Common myeloid progenitor, CD34-positive (primary cell): ENCODE measurements around the gene TNN.

ENCODE experiments used
- CTCF ChIA-PET: fragments of 350-600 bp; sonication (Branson Sonifier 250); formaldehyde crosslinking; loops from one replicate; lab custom pipeline; 2021; ENCODE audit warnings: antibody characterized with exemption; lab: Charles Lee
- POLR2A ChIA-PET: fragments of 350-600 bp; sonication (Branson Sonifier 250); formaldehyde crosslinking; loops from one replicate; lab custom pipeline; 2021; ENCODE audit warnings: antibody characterized with exemption; lab: Charles Lee
- DNase-seq, 3 donors: peaks; one replicate each; pipeline versions ENCODE4 v3.0.0 to v3.0.0-alpha.2; 2013
- H3K27ac ChIP-seq, 2 experiments: 1 replicate in 1 of 2; 2 replicates in 1 of 2; pipeline ENCODE4 v1.7.0; 2013; ENCODE audit warnings: inconsistent platforms in 2 of 2, low read length in 2 of 2, mild to moderate bottlenecking in 2 of 2, low read depth in 1 of 2, moderate library complexity in 1 of 2; ENCODE audit not compliant: severe bottlenecking in 2 of 2, insufficient read depth in 1 of 2, poor library complexity in 1 of 2
- H3K27me3 ChIP-seq, 5 experiments: replicated peaks in 2 of 5; 1 replicate in 3 of 5; 2 replicates in 2 of 5; pipeline versions ENCODE4 v1.6.1 to v1.7.0; 2013; ENCODE audit warnings: low read length in 4 of 5, mild to moderate bottlenecking in 2 of 5, moderate library complexity in 2 of 5, inconsistent platforms in 1 of 5; ENCODE audit not compliant: insufficient read depth in 5 of 5, control insufficient read depth in 4 of 5
- H3K36me3 ChIP-seq, 4 experiments: 1 replicate in 2 of 4; 2 replicates in 2 of 4; pipeline versions ENCODE4 v1.6.1 to v1.7.0; 2013; ENCODE audit warnings: low read length in 3 of 4, control low read depth in 1 of 4, mild to moderate bottlenecking in 1 of 4; ENCODE audit not compliant: control insufficient read depth in 4 of 4, insufficient read depth in 4 of 4
- H3K4me1 ChIP-seq, 4 experiments: 1 replicate in 3 of 4; 2 replicates in 1 of 4; pipeline versions ENCODE4 v1.6.1 to v1.7.1; 2013; ENCODE audit warnings: low read length in 3 of 4, mild to moderate bottlenecking in 3 of 4, control low read depth in 1 of 4, inconsistent platforms in 1 of 4, moderate library complexity in 1 of 4; ENCODE audit not compliant: control insufficient read depth in 4 of 4, insufficient read depth in 4 of 4; ENCODE audit errors: control extremely low read depth in 1 of 4
- H3K4me3 ChIP-seq, 7 experiments: 1 replicate in 4 of 7; 2 replicates in 3 of 7; pipeline versions ENCODE4 v1.5.1 to v1.7.0; 2013; ENCODE audit warnings: mild to moderate bottlenecking in 7 of 7, low read length in 6 of 7, moderate library complexity in 6 of 7, inconsistent platforms in 2 of 7, low read depth in 2 of 7, control low read depth in 1 of 7; ENCODE audit not compliant: insufficient read depth in 4 of 7, control insufficient read depth in 1 of 7; ENCODE audit errors: extremely low read depth in 1 of 7
- H3K9me3 ChIP-seq, 5 experiments: 1 replicate in 4 of 5; 2 replicates in 1 of 5; pipeline versions ENCODE4 v1.6.1 to v1.7.1; 2013; ENCODE audit warnings: low read length in 4 of 5, mild to moderate bottlenecking in 2 of 5, inconsistent platforms in 1 of 5, low read depth in 1 of 5, moderate library complexity in 1 of 5; ENCODE audit not compliant: control insufficient read depth in 4 of 5, insufficient read depth in 2 of 5; ENCODE audit errors: control extremely low read depth in 1 of 5
- WGBS: methylation state at CpG from one replicate; pipeline ENCODE4 v1.1.5; 2013; ENCODE audit not compliant: insufficient coverage; 5-methylcytosine and 5-hydroxymethylcytosine counted together

The TNN gene

DNA sequence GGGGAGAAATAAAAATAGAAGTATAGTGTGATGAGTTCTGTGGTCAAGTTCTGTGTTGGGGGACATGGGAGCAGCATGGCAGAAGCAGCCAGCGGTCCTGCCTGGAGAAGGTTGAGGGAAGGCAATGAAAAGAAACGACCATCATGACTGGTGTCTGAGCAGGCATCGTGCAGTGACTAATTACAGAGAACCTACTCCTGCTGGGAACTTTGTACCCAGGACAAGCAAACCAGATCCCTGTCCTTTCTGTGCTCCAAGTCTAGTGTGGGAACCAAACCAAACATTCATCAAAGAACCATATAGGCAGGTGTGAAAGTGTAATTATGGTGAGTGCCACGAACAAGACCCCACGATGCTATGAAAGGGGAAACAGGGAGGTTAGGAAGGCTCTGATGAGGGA, 99.1 kb downstream of the TNN start:
- no peak overlapping the region for H3K27ac ChIP-seq
- H3K4me3 ChIP-seq, result no peak overlapping the region
- no peaks in the 10 kb centered on the region for H3K4me1 ChIP-seq
- DNase-seq, result no peak
- ChIA-PET CTCF (interaction anchor here (1.3 kb wide), 1 partner anchor 12 kb away, joined by 5 read pairs; no protein-coding TSS in a partner anchor), POLR2A (no interaction called here)
- 100% methylated on average over 2 of the region's 5 CpGs for WGBS
- H3K36me3 ChIP-seq, result peaks cover 15 to 66% (median 32%) of the 10 kb centered on the region in 4 experiments
- no peaks in the 10 kb centered on the region for H3K27me3 ChIP-seq
- H3K9me3 ChIP-seq, result no peaks in the 10 kb centered on the region

DNA sequence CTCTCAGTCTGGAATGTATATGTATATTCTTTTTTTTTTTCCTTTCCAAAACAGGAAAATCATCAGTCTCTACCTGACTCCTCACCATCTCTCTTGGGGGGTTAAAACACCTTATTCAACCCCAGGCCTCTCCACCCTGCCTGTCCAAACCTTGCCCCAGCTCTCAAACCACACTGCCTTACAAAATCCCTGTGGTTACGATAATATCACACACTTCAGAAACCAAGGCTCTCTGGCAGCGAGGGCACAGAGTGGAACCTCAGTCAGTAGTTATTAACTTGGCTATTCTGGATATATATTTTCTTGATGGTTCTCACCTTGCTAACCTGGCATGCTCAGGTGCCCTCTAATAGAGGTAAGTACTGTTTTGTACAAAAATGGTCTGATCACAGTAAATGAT, 100.2 kb downstream of the TNN start:
- Histone ChIP-seq H3K27me3 (no peaks in the 10 kb centered on the region), H3K36me3 (peaks cover 21 to 65% (median 31%) of the 10 kb centered on the region in 4 experiments), H3K27ac (no peak overlapping the region), H3K9me3 (no peaks in the 10 kb centered on the region), H3K4me1 (no peaks in the 10 kb centered on the region), H3K4me3 (no peak overlapping the region)
- ChIA-PET CTCF (interaction anchor here (1.1 to 4.7 kb wide), 3 partner anchors 12 to 151 kb away, joined by 3 to 16 read pairs (median 5); no protein-coding TSS in a partner anchor), POLR2A (no interaction called here)
- WGBS, result no CpG with 5 or more reads among the region's 2 CpGs
- no peak for DNase-seq

DNA sequence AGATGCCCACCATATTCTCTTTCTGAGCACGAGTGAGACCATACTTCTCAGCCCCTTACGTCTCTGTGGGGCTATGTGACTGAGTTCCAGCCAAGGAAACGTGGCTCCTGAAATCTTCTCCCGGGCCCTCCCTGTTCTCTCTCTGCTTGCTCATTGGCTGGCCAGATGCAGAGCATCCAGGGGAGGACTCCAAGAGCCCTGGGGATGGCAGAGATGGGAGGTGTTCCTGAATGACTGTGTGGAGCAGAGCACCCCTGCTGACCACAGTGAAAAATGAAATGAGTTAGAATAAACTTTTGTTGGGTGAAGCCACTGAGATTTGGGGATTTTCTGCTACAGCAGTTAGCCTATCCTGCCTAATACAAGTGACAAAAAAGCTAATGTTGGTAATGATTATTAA, 101.1 kb downstream of the TNN start:
- WGBS, result 95% methylated on average over 4 of the region's 4 CpGs
- H3K36me3 ChIP-seq, result peaks cover 21 to 58% (median 25%) of the 10 kb centered on the region in 4 experiments
- ChIA-PET CTCF (interaction anchor here (1.2 to 4.7 kb wide), 3 partner anchors 9 to 20 kb away, joined by 4 to 16 read pairs (median 5); no protein-coding TSS in a partner anchor), POLR2A (no interaction called here)
- H3K27ac ChIP-seq, result no peak overlapping the region
- no peak for DNase-seq
- H3K9me3 ChIP-seq, result no peaks in the 10 kb centered on the region
- no peak overlapping the region for H3K4me3 ChIP-seq
- H3K27me3 ChIP-seq, result no peaks in the 10 kb centered on the region
- no peaks in the 10 kb centered on the region for H3K4me1 ChIP-seq

DNA sequence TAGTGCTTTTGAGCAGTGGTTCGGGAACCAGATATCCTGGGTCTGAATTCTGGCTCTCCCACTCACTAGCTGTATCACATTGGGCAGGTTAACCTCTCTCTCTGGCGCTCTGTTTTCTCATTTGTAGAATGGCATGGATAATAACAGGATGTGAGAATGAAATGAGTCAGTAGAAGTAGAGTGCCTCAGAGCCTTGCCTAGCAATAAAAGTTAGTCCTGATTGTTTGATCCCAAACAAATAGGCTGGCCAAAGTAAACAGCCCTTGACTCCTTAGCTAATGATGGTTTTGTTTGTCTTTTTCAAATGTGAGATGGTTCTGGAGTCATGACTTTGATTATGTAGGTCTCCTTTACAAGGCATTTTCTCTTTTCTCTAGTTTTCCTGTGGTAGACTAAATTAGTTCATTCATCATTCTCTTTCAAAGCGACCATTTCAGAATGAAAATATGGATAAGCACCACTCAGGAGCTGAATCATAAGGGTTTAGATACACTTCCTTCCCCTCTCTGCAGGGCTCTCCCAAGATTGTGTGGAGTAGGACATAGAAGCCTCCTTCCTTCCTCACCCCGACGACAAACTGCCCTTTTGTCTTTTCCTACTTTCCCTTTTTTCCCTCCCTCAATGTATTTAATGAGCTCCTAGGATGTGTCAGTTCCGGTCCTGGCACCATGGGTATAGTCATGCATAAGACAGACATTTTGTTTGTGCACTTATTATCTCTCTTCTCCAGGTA, 101.8 kb downstream of the TNN start:
- 100% methylated on average over 1 of the region's 6 CpGs for WGBS
- Histone ChIP-seq H3K4me3 (no peak overlapping the region), H3K27ac (no peak overlapping the region), H3K4me1 (no peaks in the 10 kb centered on the region), H3K27me3 (no peaks in the 10 kb centered on the region), H3K9me3 (no peaks in the 10 kb centered on the region), H3K36me3 (peaks cover 19 to 53% (median 23%) of the 10 kb centered on the region in 4 experiments)
- ChIA-PET CTCF (interaction anchor here (1.1 to 4.7 kb wide), 5 partner anchors 10 to 22 kb away, joined by 3 to 16 read pairs (median 5); no protein-coding TSS in a partner anchor), POLR2A (no interaction called here)
- no peak for DNase-seq

DNA sequence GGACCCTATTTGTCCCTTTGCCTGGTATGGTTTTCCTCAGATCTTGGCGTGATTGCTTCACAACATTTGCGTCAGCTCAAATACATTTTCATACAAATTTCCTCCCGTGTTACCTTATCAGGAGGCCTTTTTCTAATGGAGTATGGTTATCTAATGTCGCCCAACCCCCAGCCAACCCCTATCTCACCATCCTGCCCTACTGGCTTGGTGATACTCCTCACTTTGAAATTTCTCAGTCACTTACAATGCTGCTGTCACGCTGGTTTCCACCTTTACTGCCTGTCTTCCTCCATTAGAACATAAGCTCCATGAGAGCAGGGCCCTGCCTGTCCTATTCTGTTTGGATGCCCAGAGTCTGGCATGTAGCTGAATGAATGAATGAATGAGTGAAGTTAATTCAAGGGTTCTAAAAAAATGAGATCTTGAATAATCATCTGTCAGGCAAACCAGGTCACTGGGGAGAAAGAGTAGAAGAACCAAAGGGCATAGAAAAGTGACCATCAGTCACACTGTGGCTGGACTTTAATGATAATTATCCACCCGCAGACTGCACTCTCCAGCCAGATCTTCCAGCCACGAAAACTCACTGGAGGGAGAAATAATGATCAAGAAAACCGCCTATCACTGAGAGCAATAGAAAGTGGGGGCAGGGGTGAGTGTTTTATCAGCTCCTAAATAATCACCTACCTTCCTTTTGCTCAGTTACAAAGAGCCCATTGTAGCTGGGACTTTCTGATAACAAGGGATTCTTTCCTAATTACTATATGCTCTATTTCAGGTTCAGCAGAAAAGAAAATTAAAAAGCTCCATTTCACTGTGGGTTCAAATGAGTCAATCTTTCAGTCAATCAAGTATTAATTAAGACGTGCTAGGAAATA, 103.6 kb downstream of the TNN start:
- CTCF ChIA-PET, result interaction anchor here (0.7 to 4.7 kb wide), 6 partner anchors 9 to 148 kb away, joined by 3 to 16 read pairs (median 4); no protein-coding TSS in a partner anchor
- Histone ChIP-seq H3K27ac (no peak overlapping the region), H3K4me1 (no peaks in the 10 kb centered on the region), H3K4me3 (no peak overlapping the region), H3K36me3 (peaks cover 9 to 45% (median 13%) of the 10 kb centered on the region in 4 experiments), H3K9me3 (no peaks in the 10 kb centered on the region), H3K27me3 (no peaks in the 10 kb centered on the region)
- no peak for DNase-seq
- POLR2A ChIA-PET, result interaction anchor here (0.6 kb wide), 1 partner anchor 146 kb away, joined by 3 read pairs; no protein-coding TSS in a partner anchor
- no CpG with 5 or more reads among the region's 9 CpGs for WGBS

DNA sequence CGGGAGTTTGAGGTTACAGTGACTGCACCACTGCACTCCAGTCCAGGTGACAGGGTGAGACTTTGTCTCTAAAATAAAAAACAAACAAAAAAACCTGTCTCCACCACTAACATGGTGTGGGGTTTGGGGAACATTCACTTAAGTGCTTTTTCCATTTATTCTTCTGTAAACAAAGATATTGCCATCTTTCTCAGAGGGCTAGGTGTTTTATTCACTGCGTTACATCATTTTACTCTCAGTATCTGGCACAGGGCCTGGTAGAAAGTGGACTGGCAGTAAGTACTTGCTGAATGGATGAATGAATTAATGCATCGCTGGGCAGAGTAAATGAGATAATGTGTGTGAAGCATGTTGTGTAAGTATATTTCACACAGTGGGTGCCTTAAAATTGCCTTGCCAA, 104.9 kb downstream of the TNN start:
- no peak for DNase-seq
- H3K4me3 ChIP-seq, result no peak overlapping the region
- H3K27ac ChIP-seq, result no peak overlapping the region
- H3K27me3 ChIP-seq, result no peaks in the 10 kb centered on the region
- ChIA-PET POLR2A (no interaction called here), CTCF (interaction anchor here (2.0 kb wide), 1 partner anchor 10 kb away, joined by 7 read pairs; no protein-coding TSS in a partner anchor)
- 100% methylated on average over 1 of the region's 3 CpGs for WGBS
- no peaks in the 10 kb centered on the region for H3K9me3 ChIP-seq
- peaks cover 3 to 49% (median 13%) of the 10 kb centered on the region in 4 experiments for H3K36me3 ChIP-seq
- no peaks in the 10 kb centered on the region for H3K4me1 ChIP-seq
